ENCODE data around the gene MBD4.
"Not testable (repeated sequence)": the region's sequence is repeated elsewhere in the genome, so short reads cannot be mapped to it uniquely, and the experiment has no call there.

The MBD4 gene

DNA sequence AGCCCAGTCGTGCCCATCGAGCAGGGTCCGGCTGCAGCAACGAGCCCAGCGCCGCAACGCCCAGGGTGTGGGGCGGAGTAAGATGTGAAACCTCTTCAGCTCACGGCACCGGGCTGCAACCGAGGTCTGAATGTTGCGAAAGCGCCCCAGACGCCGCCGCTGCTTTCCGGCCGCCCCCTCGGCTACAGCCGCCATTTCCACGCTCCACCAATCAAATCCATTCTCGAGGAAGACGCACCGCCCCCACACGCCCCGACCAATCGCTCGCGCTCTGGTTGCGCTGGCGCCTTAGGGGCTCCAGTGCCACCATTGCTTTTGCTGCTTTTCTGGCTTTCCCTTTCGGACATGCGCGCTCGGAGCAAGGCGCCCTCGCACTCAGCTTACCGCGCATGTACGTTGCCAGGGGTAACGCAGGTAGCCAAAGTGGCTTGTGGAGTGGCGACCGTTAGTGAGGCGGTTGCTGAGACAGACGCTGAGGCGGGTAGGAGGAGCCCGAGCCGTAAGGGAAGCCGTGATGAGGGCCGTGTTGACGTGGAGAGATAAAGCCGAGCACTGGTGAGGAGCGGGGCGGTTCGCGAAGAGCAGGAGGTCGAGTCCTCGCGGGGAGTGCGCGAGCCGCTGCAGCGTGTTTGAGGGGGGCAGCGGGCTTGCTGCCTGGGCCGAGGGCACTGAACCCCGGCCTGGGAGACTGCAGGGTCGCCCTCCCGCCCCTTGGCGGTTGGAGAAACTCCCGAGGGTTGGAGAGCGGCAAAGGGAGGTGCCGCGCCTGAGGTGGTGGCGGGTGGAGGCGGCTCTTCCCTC lies at the start of gene MBD4, which contains the start of gene IFT122:
Gene MBD4 (minus strand): TSS at position 132 of the 801 bp plus-strand sequence. CDS start 115 bp downstream, at position 17.
Gene IFT122 (plus strand): TSS at position 408 of the 801 bp plus-strand sequence. CDS start 107 bp downstream, at position 515.
- DNase-seq = peak; percentile 98

DNA sequence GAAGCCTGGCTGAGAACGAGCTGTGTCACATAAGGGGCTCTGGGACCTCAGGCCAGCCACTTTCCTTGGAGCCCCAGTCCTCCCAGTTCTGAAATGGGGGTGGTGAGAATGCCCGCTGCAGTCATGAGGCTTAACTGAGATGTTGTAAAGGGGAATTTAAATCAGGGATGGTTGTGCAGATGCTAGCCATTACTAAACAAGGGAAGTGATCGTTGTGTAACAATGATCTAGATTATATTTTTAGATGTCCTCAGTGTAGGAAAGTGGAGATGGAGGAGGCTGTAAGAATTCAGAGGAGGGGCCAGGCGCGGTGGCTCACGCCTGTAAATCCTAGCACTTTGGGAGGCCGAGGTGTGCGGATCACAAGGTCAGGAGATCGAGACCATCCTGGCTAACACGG lies 49.5 kb upstream of the MBD4 start:
- not testable (repeated sequence) for DNase-seq

DNA sequence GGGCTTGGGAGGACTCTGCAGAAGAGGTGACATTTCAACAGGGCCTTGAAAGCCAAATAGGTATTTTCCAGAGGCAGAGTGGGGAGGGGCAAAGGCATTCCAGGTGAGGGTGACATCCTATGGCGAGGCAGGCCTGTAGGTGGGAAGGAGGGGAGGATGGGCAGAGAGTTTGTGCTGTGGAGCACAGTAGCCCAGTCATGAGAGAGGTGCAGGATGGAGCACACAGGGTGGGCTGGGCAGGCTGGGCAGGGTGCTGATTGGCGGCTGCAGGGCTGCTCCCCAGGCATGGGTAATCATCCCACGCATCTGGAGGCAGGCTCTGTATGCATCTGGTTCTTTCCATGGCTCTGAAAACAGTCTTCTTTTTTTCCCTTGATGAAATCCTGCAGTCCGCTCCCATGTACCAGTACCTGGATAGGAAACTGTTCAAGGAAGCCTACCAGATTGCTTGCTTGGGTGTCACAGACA lies 48.2 kb upstream of the MBD4 start:
- DNase-seq = not testable (repeated sequence)

DNA sequence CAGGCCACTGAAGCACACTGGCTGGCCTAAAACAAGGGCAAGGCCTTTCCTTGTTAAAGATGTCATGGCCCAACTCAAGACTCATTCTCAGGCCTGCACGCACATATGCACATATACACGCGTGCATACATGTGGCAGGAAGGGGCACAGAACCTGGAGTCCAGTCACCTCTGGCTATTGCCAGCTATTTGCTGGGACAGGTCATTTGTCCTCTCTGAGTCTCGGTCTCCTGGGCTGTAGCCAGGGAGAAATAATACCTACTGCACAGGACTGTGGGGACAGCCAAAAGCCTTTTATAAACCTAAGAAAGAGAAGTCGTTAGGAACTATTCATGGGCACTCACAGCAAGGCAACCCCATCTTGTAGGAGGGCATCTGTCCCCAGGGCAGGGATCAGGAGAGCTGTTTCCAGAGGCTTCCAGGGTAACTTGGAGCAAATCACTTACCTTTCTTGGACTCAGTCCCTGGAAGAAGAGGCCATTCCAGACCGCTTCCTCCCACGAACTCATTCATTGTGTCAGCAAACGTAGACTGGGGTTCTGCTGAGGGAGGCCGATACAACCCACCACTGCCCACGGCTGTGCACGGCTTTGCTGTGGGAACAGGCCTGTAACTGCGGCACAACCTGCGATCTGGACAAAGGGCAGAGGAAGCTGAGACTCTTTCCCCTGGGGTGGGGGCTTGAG lies 47.6 kb upstream of the MBD4 start:
- no peak for DNase-seq

DNA sequence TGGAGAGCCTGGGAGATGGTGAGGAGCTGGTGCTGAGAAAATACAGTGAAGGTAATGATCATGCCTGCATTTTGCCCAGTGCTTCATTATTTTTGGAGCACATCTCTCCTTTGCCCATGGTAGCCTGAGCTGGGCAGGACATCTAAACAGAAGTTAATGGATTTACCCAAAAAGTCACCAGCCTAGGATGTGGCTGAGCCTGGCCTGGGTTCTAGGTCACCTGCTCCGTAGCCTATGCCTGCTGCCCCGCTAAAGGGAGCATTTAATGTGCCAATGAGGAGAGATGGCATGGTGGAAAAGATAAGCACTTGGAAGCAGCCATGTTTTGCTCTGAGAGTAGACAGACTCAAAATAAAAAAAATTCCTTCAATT lies 46.9 kb upstream of the MBD4 start:
- no peak for DNase-seq

DNA sequence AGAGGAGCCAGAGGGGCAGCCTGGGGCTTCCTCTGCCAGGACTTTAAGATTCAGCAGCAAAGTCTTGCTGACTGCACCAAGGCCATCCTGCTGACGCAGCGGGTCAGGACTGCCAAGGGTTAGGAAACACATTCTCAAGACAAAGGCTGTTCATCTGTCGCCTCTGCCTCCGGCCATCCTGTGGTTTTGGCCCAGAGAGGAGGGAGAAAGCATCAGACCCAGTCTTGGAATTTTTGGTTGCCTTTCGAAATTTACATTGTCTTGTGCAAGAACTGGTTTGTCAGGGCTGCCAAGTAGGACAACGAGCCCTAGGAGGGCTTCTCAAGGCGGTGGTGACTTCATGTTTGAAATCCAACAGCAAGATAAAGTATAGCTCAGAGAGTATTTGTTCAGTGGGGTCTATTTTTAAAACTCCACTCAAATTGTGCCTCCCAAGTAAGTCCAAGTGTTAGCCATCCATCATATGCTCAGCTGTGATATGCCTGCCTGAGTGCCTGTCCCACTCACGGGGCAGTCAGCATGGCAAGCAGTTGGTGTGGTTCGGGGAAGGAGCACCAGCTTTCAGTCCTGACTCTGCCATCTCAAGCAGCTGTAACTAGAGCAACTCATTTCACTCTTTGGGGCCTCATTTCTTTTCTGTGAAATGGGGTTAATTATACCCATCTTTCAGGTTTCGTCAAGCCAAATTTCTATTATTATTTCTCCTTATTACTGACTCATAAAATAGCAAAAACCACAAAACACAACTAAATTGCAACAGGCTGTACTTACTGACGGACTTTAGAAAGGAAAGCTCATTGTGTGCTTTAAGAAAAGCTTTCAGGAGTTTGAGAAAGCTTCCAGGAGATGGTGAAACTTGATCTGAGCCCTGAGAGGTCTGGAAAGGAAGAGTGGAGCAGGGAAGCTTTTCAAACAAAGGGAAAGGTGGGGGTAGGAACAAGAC lies 46.2 kb upstream of the MBD4 start:
- DNase-seq = no peak

DNA sequence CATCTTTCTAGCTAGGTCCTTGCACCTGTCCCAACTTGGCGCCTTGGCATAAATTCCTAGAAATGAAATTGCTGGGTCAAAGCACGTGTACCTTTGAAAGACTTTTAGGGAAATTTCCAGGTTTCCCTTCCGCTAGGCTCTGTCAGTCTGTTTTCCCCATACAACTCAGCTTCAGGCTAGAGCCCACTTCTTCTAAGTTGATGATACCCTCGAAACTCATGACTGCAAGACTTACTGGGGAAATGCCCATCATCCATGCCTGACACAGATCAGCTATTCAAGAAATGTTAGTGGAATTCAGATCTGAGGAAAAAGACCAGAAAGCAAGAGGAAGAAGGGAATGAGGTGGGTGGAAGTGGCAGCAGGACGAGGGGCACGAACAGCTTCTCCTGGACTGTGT lies 45.4 kb upstream of the MBD4 start:
- not testable (repeated sequence) for DNase-seq

DNA sequence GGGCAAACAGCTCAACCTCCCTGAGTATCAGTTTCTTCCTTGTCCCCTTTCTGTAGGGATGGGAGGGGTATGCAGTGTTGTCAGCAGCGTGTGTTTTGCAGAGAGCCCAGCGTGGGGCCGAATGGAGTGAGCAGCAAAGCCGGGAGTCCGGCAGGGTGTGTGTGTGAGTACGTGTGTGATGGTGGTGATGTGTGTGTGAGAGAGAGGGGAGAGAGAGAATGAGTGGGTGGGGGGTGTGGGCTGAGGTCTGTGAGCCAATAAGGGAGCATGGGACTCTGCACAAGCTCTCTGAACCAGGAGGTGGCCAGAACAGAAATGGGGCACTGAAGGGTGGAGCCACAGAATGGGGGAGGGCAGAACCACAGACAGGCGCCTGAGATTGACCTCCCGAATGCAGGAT lies 44.1 kb upstream of the MBD4 start:
- DNase-seq = no peak

DNA sequence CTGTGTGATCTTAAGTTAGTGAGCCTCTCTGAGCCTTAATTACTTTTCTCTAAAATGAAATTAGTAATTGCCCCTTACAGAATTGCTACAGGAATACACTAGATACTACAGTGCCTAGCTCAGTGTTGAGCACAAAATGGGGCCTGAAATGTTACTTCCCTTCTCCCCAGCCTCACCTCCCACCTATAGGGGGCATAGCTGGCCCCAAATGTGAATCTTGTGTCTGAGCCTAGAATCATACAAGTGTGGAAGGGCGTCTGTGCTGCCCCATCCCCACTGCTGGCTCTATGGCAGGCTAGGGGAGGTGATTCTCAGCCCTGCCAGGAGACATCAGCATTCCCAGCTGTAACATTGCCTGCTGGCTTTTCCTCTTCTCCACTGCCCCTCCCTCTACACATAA lies 43.0 kb upstream of the MBD4 start:
- DNase-seq = peak; percentile 1

DNA sequence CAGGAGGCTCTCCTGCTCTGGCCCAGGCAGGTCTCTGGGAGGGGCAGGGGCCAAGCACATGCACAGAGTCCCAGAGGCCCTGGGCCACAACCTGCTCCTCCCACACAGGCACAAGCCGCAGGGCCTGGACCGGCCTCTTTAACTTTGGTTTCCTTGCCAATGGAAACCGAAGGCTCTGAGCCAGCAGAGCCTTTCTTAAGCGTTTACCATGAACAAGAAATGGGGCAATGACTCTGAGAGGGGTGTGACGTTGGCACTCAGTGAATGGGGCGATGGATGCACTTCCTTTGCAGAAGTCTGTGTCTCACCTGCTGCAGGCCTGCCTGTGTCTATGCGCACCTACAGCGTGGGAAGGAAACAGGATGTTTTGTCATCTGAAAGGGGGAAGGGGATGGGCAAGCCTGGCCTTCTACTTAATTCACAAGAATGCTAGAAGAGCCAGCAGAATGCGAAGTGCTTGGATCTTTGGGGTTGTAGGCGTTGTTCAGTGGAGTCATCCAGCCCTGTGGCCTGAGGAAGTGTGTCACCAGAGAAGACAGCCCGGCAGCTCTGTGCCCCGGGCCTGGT lies 42.1 kb upstream of the MBD4 start:
- DNase-seq = no peak

DNA sequence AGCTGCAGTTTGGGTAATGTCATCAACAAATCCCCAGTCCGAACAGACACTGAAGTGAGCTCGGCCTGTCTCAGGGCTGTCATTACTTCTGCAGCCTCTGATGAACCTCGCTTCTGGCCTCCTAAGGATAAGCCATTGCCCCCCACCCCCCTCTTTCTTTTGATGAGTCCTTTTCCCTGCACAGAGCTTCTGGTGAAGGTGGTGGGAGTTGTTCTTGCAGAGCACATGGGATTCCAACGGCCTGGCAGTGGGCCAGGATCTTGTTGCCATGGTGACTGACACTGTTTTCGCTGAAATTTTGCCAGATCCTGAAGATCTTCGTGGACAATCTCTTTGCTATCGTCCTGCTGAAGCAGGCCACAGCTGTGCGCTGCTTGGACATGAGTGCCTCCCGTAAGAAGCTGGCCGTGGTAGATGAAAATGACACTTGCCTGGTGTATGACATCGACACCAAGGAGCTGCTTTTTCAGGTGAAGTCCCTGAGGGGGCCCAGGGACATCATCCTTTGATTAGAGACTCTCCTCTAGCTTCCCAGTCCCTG lies 41.5 kb upstream of the MBD4 start:
- not testable (repeated sequence) for DNase-seq

DNA sequence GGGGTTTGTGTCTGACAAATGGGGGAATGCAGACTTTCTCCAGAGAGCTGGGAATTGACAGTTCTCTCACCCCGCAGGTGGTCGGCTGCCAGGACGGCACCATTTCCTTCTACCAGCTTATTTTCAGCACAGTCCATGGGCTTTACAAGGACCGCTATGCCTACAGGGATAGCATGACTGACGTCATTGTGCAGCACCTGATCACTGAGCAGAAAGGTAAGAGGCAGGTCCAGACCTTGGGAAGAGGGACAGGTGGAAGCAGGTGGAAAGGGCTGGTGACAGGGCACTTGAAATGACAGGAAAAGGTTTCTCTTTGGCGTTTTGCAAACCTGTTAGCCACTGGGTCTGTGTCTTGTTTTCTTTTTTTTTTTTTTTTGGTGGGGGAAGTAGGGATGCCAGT lies 36.8 kb upstream of the MBD4 start:
- DNase-seq = no peak

DNA sequence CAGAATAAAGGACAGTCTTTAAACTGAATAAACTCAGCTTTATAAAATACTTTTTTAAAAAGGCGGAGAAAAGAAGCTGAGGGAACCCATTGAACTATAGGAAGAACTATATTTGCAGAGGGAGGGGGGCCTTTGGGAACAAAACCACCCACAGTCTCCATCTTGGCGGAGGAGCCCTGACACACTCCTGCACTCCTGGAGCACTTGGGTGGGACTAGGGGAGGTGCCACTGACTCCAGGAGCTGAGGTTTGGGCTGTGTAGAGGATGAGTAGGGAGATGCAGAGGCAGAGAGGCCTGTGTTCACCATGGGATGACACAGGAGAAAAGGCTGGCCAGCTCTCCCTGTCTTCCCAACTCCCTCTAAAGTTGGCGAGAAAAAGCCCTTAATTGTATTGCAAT lies 36.1 kb upstream of the MBD4 start:
- DNase-seq = no peak

DNA sequence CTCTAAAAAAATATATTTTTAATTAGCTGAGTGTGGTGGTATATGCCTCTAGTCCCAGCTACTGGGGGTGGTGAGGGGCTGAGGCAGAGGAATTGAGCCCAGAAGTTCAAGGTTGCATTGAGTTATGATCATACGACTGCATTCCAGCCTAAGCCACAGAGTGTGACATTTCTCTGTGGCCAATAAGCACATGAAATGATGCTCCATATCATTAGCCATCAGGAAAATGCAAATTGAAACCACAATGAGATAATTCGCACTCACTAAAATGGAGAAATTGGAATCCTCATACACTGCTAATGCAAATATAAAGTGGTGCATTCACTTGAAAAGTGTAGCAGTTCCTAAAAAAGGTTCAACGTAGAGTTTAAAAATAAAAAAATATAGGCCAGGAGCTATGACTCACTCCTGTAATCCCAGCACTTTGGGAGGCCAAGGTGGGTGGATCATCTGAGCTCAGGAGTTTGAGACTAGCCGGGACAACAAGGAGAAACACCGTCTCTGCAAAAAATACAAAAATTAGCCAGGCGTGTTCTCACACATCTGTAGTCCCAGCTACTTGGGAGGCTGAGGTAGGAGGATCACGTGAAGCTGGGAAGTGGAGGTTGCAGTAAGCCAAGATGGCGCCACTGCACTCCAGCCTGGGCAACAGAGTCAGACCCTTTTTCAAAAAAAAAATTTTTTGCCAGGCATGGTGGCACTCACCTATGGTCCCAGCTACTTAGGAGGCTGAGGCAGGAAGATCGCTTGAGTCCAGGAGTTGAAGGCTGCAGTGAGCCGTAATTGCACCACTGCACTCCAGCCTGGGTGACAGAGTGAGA lies 35.4 kb upstream of the MBD4 start:
- DNase-seq = no peak

DNA sequence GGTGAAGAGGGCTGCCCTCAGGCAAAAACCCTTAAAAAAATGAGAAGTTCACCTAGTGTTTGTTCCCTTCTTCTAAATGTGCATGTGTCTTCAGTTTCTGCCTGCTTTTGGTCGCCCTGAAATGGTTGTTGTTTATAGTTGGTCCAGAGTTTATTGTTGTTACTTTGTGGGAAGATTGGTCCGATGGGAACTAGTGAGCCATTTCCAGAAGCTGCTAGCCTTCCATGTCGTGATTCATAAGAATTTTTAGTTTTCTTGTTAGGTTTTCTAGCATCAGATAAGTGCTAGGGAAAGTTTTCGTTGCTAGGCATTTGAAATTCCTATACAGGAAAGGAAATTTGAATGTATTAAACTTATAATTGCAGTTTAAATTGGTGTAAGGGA lies 34.0 kb upstream of the MBD4 start:
- no peak for DNase-seq

DNA sequence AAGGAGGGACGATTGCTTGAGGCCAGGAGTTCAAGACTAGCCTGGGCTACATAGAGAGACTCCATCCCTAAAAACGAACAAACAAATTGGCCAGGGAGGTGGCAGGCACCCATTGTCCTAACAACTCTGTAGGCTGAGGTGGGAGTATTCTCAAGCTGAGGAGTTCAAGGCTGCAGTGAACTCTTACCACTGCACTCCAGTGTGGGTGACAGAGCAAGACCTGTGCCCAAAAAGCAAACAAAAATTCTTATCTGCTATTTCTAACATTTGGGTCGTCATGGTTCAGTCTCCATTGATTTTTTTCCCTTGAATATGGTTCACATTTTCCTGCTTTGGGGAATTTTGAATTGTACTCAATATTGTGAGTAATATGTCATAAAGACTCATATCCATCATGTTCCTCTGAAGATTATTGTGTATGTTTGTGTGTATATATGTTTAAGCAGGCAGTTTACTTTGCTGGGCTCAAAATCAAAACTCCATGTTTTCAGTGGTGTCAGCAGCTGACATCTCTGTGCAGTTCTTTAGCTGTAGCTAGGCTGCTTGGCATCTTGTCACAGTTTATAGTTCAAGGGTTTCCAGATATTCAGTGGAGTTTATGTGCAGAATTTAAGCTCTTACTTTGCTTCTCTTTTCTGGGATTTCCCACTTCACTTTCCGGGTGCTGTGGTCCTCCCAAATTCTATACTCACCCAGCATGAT lies 33.5 kb upstream of the MBD4 start:
- no peak for DNase-seq

DNA sequence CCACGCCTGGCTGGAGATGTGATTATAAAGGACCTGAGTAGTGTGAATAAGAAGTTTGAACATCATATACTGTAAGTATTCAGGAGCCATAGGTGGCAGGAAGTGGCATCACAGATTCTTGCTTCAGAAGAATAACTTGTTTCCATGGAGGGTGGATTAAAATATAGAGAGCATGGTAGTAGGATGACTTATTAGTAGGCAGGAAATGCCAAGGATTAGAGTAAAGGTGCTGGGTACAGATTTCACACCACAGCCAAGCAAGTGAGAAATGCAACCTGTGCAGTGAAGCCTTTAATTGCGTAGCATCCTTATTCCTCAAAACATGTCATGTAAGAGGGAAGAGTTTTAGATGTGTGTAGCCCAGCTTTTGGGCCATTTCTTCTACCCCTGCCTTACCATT lies 31.1 kb upstream of the MBD4 start:
- DNase-seq = no peak

DNA sequence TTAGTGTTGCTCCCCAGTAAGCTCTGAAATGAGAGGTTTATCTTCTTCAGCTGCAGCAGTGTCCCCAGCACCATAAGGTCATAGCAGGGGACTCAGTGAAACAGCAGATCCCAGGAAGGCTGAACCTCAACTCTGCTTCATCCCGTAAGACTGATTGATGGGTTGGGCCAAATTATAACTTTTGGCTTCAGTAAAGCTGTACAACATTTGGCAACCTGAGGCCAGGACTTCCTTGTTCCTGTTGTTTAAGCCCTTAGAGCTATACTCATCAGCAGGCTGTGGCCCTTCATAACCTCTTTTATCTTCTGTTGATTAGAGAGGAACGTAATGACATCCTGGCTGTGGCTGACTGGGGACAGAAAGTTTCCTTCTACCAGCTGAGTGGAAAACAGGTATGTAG lies 29.3 kb upstream of the MBD4 start:
- DNase-seq = no peak

DNA sequence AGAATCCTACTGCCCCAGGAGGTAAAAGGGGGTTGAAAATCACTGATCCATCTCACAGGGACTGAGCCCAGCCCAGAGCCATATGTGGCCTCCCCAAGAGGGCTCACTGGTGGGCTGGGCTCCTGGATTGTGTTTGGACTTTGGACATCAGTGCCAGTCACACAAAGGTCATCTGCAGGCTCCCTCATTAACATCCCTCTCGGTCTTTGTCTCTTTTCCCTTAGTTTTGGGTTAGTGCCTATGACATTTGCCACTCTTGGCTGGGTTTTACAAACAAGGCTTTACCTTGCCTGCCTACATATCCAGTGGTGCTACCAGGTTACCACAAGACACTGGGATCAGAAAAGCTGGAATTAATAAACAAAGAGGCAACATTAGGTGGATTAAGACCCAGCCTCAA lies 28.2 kb upstream of the MBD4 start:
- DNase-seq = no peak

DNA sequence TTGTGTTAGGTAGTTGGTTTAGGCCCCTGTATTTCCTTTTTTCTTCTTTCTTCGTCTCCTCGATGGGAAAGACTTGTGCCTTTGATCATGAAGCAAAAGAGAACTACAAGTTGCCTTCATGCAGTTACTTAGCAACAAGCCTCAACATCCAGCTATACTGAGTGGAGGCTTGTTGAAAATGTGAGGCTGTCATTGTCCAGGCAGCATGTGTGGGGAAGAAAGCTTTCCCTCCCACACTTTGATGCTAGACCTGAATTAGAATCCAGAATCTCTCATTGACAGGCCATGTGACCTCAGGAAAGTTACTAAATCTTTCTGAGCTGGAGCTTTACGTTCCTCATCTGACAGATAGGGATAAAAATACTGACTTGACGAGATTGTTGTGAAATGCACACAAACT lies 24.0 kb upstream of the MBD4 start:
- DNase-seq = no peak

DNA sequence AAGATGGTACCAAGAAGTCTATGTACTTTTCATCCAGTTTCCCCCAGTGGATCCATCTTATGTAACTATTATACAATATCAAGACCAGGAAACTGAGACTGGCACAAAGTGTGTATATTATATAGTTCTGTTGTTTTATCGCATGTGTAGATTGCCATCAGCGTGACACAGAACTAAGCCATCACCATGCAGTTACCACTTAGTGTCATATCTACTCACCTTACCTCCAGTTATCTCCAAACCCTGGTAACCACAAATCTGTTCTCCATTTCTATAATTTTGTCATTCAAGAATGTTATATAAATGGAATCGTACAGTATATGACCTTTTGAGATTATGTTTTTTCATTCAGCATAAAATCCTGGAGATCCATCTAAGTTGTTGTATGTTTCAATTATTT lies 23.3 kb upstream of the MBD4 start:
- no peak for DNase-seq
